ENCODE measurements around the gene ADCY1. TPM values are rescaled to one million over a fixed set of nuclear protein-coding genes. Genes with fewer than 3 reads are reported as not detected.
"Not testable (repeated sequence)": the region's sequence is repeated elsewhere in the genome, so short reads cannot be mapped to it uniquely, and the experiment has no call there.

Gene ADCY1
- total RNA-seq, 1 experiment from 2014 or later, result 2.5 TPM

DNA sequence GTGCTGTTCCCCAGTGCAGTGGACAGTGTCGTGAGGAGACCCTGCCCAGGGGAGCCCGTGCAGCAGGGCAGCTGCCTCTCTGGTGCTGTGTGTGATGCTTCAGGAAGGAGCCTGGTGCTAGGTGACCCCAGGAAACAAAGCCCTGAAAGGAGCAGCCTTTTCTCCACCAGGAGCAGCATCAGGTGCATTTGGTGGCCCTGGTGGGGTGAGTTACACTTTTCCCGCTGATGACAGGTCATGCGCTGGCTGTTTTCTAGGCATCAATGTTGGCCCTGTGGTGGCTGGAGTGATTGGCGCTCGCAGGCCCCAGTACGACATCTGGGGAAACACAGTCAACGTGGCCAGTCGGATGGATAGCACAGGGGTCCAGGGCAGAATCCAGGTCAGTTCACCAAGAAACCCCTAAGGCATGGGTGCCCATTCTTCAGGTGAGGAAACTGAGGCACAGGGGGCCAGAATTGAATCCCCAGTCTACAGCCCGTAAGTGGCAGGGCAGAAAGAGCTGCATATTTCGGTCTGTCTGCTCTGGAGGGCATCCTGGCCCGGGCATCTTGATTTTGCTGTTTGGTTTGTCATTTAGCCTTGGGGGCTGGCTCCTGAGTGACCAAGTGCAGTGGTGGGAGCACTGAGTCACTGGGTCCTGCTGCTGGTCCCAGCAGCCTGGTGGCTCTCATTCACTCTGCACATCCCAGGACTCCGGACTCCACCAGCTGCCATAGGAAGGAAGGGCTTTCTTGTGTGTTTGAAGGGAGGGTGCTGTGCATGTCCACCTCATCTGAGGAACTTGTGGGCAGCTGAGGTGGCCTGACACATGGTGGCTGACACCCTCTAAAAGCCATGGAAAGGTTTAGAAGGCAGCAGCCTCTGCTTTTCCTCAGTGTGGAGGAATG lies 136.3 kb downstream of the ADCY1 start:
- no peak for DNase-seq (ENCODE audit: low read depth)

DNA sequence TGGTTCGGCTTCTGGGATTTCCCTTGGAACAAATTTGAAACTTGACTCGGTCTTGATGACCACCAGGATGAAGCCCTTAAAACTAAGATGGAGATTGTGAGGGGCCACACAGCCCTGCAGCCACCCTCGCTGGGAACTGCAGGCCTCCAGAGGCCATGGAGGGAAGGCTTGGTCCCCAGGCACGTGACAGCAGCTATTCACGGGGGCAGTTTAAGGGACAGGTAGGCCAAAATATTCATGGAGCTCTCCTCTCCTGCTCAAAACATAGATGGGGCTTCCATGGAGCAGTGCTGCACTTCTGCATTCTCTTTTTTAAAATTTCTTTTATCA lies 137.0 kb downstream of the ADCY1 start:
- DNase-seq (ENCODE audit: low read depth), result no peak

DNA sequence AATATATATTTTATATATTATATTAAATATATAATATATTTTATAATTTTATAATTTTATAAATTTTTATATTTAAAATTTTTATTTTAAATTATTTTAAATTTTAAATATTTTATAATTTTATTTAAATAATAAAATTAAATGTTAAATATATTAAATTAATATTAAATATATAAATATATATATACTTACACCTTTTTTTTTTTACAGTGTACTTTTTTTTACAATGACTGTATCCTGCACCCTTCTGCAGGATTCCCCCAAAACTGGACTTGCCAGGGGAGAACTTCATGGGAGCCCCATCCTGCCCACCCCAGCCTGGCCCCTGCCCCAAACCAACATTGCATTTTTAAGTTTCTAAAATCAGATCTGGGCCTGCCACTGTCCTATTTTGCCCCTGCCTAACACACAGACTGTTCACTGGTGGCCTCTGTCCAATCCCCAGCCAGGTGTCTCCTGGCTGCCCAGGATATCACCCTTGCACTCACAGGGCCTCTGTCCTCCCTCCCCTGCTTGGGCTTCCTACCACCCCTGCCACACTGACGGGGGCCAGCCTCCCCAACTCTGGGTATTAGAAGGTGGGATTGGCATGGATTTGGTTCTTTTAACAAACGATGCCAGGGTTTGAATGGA lies 138.0 kb downstream of the ADCY1 start:
- DNase-seq (ENCODE audit: low read depth), result no peak

DNA sequence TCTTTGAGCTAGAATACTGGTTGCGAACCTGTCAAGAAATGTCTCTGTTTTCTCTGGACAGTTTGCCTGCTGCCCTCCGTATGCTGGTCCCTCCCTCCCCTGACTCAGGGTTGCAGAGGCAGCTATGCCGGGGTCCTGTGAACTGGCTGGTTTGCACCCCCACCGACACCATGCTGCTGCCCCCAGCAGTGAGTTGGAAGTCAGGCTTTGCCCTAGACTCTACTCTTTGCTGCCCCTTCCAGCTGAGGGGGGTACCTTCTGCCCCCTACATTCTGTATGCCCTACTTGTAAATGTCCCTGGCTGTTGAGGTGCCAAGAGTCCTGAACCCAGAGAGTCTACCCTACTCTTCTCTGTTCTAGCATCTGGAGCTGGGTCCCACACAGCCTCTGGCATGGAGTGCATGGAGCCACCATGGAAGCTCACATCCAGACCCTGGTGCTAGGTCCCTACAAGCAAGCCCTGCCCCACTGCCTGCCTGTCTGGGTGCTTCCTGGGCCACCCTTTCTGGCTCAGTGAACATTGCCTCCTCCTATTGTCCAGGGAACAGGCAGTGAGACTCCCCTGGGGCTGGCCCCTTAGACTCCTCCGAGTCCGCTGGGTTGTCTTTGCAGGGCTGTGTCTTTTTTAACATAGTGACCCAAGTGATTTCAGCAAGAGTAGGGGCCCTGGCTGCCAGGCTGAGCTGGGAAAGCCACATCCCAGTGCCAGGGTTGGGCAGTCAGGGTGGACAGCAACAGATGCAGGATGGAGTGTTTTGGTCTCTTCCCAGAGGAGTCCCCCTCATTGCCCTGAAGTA lies 138.9 kb downstream of the ADCY1 start:
- no peak for DNase-seq (ENCODE audit: low read depth)

DNA sequence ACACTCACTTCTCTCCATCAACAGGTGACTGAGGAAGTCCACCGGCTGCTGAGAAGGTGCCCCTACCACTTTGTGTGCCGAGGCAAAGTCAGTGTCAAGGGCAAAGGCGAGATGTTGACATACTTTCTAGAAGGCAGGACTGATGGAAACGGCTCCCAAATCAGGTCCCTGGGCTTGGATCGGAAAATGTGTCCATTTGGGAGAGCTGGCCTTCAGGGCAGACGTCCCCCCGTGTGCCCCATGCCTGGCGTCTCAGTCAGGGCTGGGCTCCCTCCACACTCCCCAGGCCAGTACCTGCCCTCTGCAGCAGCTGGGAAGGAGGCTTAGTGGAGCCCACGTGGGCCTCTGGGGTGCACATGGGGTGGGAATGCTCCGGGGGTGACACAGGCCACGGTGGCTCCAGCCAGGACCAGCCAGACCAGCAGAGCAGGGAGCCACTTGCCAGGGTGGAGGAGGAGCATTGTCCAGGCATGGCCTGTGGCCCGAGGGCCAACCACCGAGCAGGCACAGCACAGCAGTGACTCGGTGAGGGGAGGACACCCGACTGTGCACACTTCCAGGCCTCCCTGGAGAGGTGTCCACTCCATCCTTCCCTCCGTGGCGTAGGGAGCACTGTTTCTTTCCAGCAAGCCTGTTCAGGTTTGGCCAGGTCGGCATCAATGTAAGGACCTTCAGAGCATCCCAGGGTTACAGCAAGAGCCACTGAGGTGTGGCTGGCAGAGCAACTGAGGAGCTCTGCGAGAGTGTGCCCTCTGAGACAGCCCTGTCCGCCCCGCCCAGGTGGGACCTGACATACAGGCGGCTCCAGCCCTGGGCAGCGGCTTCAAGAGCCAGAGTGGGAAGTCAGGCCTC lies 139.7 kb downstream of the ADCY1 start:
- no peak for DNase-seq (ENCODE audit: low read depth)

DNA sequence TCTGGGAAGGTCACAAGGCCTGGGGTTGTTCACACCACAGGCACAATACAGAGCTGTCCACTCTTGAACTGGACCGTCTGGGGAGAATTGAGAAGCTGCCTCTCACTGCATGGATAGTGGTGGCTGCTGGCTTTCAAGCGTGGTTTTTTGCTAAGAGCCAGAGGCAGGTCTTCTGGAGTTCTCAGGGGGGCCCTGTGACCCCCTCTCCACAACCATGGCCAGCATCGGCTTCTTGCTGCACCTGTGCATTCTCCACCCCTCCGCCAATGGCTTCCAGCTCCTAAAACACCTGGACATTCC lies 140.3 kb downstream of the ADCY1 start:
- no peak for DNase-seq (ENCODE audit: low read depth)

DNA sequence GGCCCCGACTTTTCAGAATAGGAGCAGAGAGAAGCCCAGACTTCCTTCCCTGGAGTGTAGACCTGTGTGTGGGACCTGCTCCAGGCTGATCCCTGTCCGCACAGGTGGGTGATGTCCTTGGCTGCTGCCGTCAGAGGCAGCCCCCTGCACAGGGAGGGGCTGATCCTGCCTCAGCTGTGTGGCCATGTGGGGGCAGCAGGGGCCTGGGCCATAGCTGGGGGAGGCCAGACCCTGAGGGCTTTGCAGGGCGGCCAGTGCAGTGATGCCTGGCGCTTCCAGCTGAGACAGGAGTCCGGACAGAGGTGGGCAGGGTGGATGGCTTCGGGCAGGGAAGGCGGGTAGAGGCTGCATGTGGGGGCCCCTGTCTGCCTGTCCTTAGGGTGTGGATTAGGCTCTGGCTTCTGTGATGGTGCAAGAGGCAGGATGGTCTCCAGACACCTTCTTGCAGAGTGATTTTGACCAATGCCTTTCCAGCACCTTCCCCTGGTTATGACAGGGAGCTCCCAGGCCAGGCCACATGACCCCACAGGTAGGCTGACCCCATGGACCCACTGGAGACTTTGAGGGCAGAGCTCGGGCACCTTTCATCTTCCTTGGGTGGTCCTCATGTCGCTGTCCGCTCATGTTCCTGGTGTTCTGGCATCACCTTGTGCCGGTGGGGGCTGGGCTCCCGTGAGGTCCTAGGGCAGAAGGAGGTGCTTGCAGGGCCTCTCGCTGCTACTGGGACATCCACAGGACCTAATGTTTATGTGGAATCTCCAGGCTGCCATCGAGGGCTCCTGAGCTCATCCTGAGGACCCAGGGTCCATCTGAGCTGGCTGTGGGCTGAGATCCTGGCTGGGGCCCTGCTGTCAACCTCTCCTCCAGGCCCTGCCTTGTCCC lies 141.5 kb downstream of the ADCY1 start:
- no peak for DNase-seq (ENCODE audit: low read depth)

DNA sequence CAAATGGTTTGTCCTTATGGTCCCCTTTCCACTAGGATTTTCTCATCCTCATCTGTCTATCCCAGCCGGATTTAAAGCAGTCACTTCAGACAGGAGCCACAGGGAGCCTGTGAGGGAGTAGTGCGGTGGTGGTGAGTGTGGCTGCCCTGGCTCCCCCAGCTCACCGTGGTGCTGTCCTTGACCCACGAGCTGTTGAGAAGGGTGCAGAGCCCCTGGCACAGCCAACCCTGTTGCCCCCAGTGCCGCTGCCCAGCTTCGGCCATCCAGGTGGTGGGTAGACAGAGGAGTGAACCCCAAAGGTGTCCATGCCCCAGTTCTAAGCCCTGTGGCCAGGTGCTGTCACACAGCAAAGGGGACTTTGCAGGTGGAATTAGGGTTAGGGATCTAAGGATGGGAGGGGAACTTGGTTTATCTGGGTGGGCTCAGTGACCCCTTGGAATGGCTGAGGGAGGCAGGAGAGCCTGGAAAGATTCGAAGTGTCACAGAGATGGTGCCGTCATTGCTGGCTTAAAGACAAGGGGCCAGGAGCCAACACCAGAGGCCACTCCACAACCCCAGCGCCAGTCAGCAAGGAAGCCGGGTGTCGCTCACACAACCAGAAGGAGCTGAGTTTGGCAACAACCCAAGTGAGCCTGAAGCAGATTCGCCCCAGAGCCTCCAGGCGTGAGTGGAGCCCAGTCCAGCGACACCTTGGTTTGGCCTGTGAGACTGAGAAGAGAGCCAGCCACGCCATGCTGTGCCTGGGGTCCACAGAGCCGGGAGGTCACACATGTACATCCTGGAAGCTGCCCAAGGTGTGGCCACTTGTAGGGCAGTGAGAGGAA lies 142.4 kb downstream of the ADCY1 start:
- DNase-seq (ENCODE audit: low read depth), result peak; percentile 9

DNA sequence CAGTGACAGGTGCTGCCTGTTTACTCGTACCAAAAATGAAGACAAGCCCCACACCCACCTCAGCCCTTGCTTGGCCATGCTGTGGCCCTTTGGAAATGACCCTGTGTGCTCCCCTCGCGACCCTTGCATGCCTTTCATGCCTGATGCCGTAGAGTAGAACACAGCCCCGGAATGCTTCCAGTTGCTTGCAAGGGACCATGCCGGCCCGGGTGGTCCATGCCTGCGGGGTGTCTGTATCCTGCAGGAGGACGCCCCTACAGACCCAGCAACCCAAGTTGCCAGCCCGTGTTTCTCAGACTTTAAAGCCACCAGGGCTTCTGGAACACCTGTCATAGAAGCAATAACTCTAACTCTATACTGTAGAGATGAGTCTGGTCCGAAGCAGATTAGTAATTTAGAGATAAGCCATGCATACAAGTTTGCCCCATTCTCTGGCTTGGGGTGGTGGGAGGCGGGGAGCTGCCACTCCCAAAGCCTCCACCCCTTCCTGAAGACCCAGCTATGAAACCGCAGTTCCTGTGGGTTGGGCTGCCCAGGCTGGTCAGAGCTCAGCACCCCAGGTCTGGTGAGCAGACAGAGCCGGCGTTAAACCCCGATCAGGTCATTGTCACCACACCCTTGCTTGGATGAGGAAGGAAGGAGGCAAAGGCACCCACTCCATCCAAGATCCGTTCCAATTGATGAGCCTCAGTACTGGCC lies 143.5 kb downstream of the ADCY1 start:
- DNase-seq (ENCODE audit: low read depth), result no peak

DNA sequence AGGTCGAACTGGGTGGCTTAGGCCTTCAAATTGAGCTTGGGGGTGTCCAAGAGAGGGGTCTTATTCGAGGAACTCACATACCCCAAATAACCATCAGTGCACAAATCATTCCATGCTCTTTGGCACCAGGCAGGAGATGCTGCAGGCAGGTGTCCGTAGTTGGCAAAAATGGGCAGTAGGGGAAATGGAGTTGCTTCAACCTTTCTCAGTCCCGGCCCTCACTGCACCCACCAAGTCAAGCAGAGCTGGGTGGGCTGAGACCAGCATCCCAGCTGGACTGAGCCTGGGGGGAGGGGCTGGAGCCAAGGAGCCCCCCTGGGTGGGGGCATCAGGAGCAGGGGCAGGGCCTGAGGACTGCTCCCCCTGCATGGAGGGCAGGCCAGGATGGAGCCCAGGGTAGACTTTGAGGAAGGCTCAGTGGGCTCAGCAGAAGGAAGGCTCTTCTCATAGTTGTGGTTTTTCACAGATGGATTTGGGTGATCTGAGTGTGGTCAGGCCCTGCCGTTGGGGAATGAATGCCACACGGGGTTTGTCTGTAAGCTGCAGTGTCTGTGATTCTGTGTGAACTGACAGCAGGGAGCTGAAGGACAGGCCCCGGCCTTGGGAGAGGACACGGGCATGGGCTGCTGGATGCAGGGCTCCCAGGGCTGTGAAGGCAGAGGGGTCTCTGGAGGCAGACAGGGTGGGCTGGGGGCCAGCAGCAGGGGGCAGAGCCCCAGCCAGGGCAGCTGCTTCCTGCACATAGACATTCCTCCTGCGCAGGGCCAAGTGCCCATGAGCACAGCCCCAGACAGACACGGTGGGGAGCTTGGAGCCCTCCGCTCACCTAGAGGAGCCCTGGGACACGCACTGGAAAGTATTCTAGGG lies 144.5 kb downstream of the ADCY1 start:
- peak; percentile 27 for DNase-seq (ENCODE audit: low read depth)

DNA sequence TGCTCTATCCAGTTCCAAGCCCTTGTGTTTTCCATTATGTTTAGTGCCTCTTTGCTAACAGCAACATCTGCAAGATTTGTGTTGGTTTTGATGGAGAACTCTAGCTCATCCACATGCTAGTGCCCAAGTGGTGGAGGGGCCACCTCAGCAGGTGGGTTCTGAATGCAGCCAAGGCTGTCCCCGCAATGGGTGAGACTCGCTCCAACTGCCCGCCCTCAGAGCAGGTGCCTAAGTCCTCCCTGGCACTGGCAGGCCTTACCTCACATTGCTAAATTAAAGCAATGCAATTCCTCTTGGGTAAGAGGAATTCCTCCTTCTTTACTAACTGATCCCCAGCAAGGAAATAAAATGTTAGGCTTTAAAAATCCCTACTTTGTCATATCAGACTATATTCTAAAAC lies 146.8 kb downstream of the ADCY1 start:
- DNase-seq (ENCODE audit: low read depth), result no peak

DNA sequence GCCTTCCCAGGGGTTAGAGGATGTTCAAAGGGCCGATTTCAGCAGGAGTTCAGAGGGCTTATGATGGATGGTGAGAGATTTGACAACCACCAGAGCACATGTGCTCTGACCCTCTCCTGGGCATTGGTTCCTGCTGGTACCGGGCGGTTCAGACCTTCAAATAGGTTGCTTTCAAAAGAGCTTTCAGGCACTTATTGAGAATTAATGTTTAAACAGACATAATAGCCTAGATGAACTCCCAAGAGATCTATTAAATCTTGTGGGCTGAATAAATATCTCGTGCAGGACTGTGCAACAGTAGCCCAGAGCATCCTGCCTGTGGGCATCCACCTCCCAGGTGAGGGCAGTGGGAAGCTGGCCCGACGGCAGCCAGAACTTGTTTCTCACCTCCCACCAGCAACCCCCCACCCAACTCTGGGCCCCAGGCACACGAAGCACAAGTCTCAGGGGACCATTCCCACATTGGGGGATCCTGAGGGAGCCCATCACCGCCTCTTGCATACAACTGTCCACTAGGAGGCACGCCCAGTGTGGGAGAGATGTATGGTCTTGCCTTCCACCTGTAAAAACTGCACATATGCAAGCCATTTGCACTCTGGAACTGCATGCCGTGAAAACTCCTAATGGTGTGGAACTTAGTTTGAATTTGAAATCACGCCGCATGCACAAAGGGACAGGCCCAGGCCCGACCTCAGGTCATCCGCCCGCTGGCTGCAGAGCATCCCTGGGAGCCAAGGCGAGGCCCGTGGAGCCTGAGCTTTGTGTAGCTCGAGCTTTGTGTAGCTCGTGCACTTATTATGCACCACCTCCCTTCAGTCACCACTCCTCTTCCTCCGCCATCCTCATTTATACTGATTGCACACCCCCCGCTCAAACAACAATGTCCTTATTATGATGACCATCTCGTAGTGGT lies 147.8 kb downstream of the ADCY1 start:
- DNase-seq (ENCODE audit: low read depth), result no peak

DNA sequence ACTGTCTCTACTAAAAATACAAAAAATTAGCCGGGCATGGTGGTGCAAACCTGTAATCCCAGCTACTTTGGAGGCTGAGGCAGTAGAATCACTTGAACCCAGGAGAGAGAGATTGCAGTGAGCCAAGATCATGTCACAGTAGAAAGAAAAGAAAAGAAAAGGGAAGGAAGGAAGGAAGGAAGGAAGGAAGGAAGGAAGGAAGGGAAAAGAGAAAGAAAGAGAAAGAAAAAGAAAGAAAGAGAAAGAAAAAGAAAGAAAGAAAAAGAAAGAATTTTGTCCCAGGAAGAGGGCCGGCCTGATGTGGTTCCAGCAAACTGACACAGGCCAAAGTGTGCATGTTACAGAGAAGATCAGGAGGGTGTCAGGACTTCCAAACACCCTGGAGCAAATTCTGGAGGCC lies 151.1 kb downstream of the ADCY1 start:
- DNase-seq (ENCODE audit: low read depth), result not testable (repeated sequence)

DNA sequence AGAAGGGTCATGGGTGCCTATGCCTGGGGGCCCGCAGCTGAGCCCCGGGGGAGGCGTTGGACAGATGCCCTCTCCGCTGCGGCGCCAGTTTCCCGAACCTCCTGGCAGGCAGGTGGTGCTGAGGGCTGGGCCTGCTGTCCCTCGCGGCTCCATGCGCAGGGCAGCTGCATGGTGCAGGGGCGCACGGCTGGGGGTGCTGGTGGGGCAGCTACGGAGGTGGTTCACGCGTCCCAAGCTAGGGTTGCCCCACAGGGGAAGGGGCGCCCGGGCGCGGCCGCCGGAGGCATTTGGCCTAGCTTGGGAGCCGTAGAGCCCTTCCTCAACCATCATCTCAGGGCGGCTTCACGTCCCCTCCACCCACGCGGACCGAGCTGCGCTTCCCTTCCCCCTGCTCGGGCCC lies 152.7 kb downstream of the ADCY1 start:
- no peak for DNase-seq (ENCODE audit: low read depth)

DNA sequence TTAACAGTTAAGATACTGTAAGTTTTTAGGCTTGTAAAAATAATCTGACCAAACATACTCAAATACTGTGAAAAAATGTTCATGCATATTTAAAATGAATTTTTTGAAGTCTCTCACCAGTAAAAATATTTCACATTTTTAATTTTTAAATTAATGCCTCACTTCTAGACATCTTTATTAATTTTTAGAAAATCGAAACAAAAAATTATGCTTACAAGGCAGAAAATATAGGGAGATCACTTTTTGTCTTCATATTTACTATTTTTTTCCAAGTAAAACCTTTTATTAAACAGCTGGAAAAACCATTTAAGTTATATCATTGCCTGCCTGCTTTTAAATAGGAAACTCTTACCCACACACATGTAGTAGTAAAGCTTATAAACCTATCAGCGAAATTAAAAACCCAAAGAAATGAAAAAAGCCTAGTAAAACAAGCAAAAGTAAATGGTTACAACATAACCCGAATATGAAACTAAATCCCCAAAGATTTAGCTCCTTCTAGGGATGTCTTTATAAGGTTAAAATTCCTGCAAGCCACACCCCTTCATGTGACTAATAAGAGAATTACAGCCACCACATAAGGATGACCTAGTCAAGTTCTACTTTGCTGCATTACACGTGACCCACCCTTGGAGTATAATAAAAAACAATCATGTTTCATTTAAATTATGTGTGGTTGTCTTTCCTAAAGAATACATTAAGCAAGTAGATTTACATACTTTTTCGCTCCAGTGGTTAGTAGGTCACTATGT lies 157.7 kb downstream of the ADCY1 start:
- peak; percentile 63 for DNase-seq (ENCODE audit: low read depth)

DNA sequence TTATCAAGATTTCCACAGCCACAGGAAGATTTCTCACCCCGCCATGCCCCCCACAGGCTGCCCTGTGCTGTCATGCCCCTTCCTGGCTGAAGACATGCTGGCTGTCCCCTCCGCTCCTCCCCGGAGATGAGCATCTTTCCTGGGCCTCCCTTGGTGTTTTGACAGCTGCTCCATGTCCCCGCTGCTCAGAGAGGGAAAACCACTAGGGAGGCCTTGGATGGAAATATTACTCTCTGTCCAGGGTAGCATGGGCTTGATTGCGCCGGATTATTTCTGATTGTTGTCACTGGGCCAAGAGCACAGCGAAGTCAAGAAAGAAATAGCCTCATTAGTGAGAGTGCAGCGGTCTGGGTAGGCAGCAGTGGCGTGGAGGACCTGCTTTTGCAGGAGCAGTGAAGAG lies 164.8 kb downstream of the ADCY1 start:
- not testable (repeated sequence) for DNase-seq (ENCODE audit: low read depth)

DNA sequence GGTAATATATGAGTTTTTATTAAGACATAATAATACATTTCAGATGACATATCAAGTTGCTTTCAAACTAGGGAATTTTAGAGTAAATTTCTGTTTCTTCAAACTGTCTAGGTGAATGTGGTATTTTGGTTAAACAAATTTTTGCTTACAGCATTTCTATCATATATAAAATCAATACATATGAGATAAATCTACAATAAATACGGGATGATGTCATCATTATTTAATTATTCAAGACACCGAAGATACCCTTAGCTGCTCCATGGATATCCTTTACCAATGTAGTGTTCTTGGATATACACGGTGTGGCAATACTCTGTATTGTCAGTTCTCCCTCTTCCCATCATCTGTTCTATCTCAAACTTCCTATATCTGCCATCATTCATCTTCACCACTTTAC lies 166.4 kb downstream of the ADCY1 start:
- not testable (repeated sequence) for DNase-seq (ENCODE audit: low read depth)
